SK-N-SH (cell line): ENCODE results near the gene FAM107B. TPM values are rescaled to one million over a fixed set of nuclear protein-coding genes. Genes with fewer than 3 reads are reported as not detected.
A peak's percentile ranks its signal among the peaks of the same experiment; 100 is the strongest.

Experiments
- CTCF ChIA-PET: fragments of 300-600, 350-600 bp; formaldehyde crosslinking; extraction: SDS; loops from one replicate; lab custom pipeline; 2021; lab: Yijun Ruan, JAX
- POLR2A ChIA-PET: fragments of 350-600 bp; sonication (Branson Sonifier 250); formaldehyde crosslinking; extraction: SDS; loops from one replicate; lab custom pipeline; 2020; ENCODE audit warnings: antibody characterized with exemption, inconsistent platforms; lab: Yijun Ruan, JAX
- DNase-seq: peaks from one replicate; pipeline ENCODE4 v3.0.0; 2012
- H2AFZ ChIP-seq: fragments of 200-600 bp; sonication (generic); 2 replicates; pipeline ENCODE4 v1.8.1; 2016; ENCODE audit warnings: antibody characterized with exemption, mild to moderate bottlenecking, low read depth
- H3F3A ChIP-seq: fragments of 200-600 bp; sonication (generic); replicated peaks from 2 replicates; pipeline ENCODE3; 2016; ENCODE audit warnings: antibody characterized with exemption, mild to moderate bottlenecking; ENCODE audit not compliant: insufficient read depth
- H3K27ac ChIP-seq, 2 experiments: fragments of 200-500 bp in 1 of 2; fragments of 200-600 bp in 1 of 2; sonication (Bioruptor generic) in 1 of 2; sonication (generic), shearing (Covaris generic) in 1 of 2; 2 replicates each; pipeline versions ENCODE4 v1.5.1 to v1.6.1; 2014 to 2016; ENCODE audit warnings: low read depth in 2 of 2, inconsistent platforms in 1 of 2, low read length in 1 of 2, mild to moderate bottlenecking in 1 of 2, mixed read lengths in 1 of 2
- H3K27me3 ChIP-seq: fragments of 200-600 bp; sonication (generic), shearing (Covaris generic); 2 replicates; pipeline ENCODE4 v1.6.1; 2016; ENCODE audit warnings: mixed run types; ENCODE audit not compliant: insufficient read depth
- H3K36me3 ChIP-seq, 2 experiments: fragments of 200-500 bp in 1 of 2; fragments of 200-600 bp in 1 of 2; sonication (Bioruptor generic) in 1 of 2; sonication (generic) in 1 of 2; replicated peaks in 1 of 2; 2 replicates each; pipeline versions ENCODE3 to v1.5.1; 2014 to 2016; ENCODE audit warnings: low read length in 1 of 2, mild to moderate bottlenecking in 1 of 2; ENCODE audit not compliant: insufficient read depth in 2 of 2, control insufficient read depth in 1 of 2
- H3K4me1 ChIP-seq, 2 experiments: fragments of 200-500 bp in 1 of 2; fragments of 200-600 bp in 1 of 2; sonication (Bioruptor generic) in 1 of 2; sonication (generic), shearing (Covaris generic) in 1 of 2; 2 replicates each; pipeline versions ENCODE4 v1.5.1 to v1.6.1; 2014 to 2016; ENCODE audit warnings: low read depth in 1 of 2, low read length in 1 of 2, mixed run types in 1 of 2; ENCODE audit not compliant: insufficient read depth in 2 of 2, control insufficient read depth in 1 of 2
- H3K4me2 ChIP-seq: fragments of 200-600 bp; sonication (generic), shearing (Covaris generic); 2 replicates; pipeline ENCODE4 v1.6.1; 2017; ENCODE audit warnings: mixed run types
- H3K4me3 ChIP-seq, 2 experiments: fragments of 200-500 bp in 1 of 2; fragments of 200-600 bp in 1 of 2; sonication (Bioruptor generic) in 1 of 2; sonication (generic), shearing (Covaris generic) in 1 of 2; 2 replicates each; pipeline versions ENCODE4 v1.5.1 to v1.8.1; 2014 to 2016; ENCODE audit warnings: low read depth in 2 of 2, inconsistent platforms in 1 of 2, low read length in 1 of 2, mild to moderate bottlenecking in 1 of 2, mixed read lengths in 1 of 2, moderate library complexity in 1 of 2
- H3K79me2 ChIP-seq: fragments of 200-600 bp; sonication (generic); 2 replicates; pipeline ENCODE4 v1.8.1; 2017; ENCODE audit warnings: mild to moderate bottlenecking; ENCODE audit not compliant: insufficient read depth
- H3K9ac ChIP-seq: fragments of 200-600 bp; sonication (generic); 2 replicates; pipeline ENCODE4 v1.6.1; 2017; ENCODE audit warnings: mixed run types
- H3K9me2 ChIP-seq: fragments of 200-600 bp; sonication (generic); 2 replicates; pipeline ENCODE4 v1.6.1; 2017; ENCODE audit warnings: mixed run types
- H3K9me3 ChIP-seq: fragments of 200-600 bp; sonication (generic); 2 replicates; pipeline ENCODE4 v1.6.1; 2017; ENCODE audit warnings: mixed run types, mild to moderate bottlenecking, moderate library complexity
- H4K20me1 ChIP-seq: fragments of 200-600 bp; sonication (generic); 2 replicates; pipeline ENCODE4 v1.6.1; 2017; ENCODE audit warnings: mild to moderate bottlenecking, mixed run types; ENCODE audit not compliant: insufficient read depth
- CHD2 ChIP-seq: fragments of 150-350 bp; IDR thresholded peaks from 2 replicates; pipeline ENCODE4 v1.6.1; 2018; ENCODE audit warnings: low read length; ENCODE audit not compliant: partially characterized antibody
- FOSL2 ChIP-seq: IDR thresholded peaks from 2 replicates; pipeline ENCODE4 v1.4.0; 2012; ENCODE audit warnings: low read depth, mild to moderate bottlenecking, moderate library complexity, borderline replicate concordance
- GATA2 ChIP-seq: sonication (generic); formaldehyde crosslinking; IDR thresholded peaks from 2 replicates; pipeline ENCODE4 v1.5.0; 2020; ENCODE audit warnings: mild to moderate bottlenecking, missing genetic modification reagents
- MXI1 ChIP-seq: IDR thresholded peaks from 2 replicates; pipeline ENCODE4 v1.6.1; 2012; ENCODE audit warnings: mild to moderate bottlenecking, low read depth, low read length, improper control_type of control experiment
- RCOR1 ChIP-seq: fragments of 150-350 bp; IDR thresholded peaks from 2 replicates; pipeline ENCODE4 v1.6.1; 2017; ENCODE audit warnings: antibody characterized with exemption, low read length
- REST ChIP-seq: IDR thresholded peaks from 2 replicates; pipeline ENCODE4 v1.6.1; 2012; ENCODE audit warnings: mild to moderate bottlenecking, low read depth, low read length, moderate library complexity
- SIN3A ChIP-seq: IDR thresholded peaks from 2 replicates; pipeline ENCODE4 v1.6.1; 2012; ENCODE audit warnings: low read depth, mild to moderate bottlenecking, low read length, moderate library complexity, borderline replicate concordance
- TAF1 ChIP-seq: IDR thresholded peaks from 2 replicates; pipeline ENCODE4 v1.6.1; 2012; ENCODE audit warnings: low read depth, mild to moderate bottlenecking, low read length, moderate library complexity, borderline replicate concordance
- TCF12 ChIP-seq: IDR thresholded peaks from 2 replicates; pipeline ENCODE4 v1.4.0; 2012
- USF2 ChIP-seq: fragments of 150-350 bp; IDR thresholded peaks from 2 replicates; pipeline ENCODE4 v1.6.1; 2017; ENCODE audit warnings: antibody characterized with exemption, low read length, low read depth, borderline replicate concordance
- WGBS: methylation state at CpG from one replicate; pipeline ENCODE4 v1.1.6; 2017; ENCODE audit warnings: low lambda C conversion rate; 5-methylcytosine and 5-hydroxymethylcytosine counted together
- polyA plus RNA-seq, 3 experiments: library from polyadenylated mRNA; depleted of rRNA; stranded (reverse); fragments of >200 nt; gene quantifications; 2 replicates each; pipeline ENCODE4 v1.2.3, GENCODE V29; 2012
- TF ChIP-seq, protein P1 (sequence below): IDR thresholded peaks from 2 replicates; pipeline ENCODE4; 2012

FAM107B gene
- polyA plus RNA-seq, 1 of the 3 experiments (the other 2 are of a cell fraction), result 1.0 TPM

GRCh38 chr10:14674376-14675050, 100.2 kb downstream of the FAM107B start:
- H3K27me3 ChIP-seq, result no peaks in the 10 kb centered on the region; the same call in 1 of the 2 replicates
- POLR2A ChIA-PET, result interaction anchor here (1.7 kb wide), 1 partner anchor 163 kb away, joined by 6 read pairs; the partner anchor contains the start of genes CDNF, HSPA14 and MSANTD7
- WGBS, result 72% methylated on average over 8 of the region's 8 CpGs
- H3K9me3 ChIP-seq, result no peaks in the 10 kb centered on the region
- no peak for DNase-seq
- no peaks in the 10 kb centered on the region for H3K79me2 ChIP-seq
- no peak overlapping the region for H3K4me3 ChIP-seq
- no peak overlapping the region for H3K9ac ChIP-seq
- H4K20me1 ChIP-seq, result no peaks in the 10 kb centered on the region
- CTCF ChIA-PET, result interaction anchor here (1.3 to 2.0 kb wide), 2 partner anchors 10 to 138 kb away, joined by 4 to 6 read pairs; no protein-coding TSS in a partner anchor
- H2AFZ ChIP-seq, result no peak overlapping the region
- H3K27ac ChIP-seq, result no peak overlapping the region
- no peak overlapping the region for H3K4me2 ChIP-seq
- no peaks in the 10 kb centered on the region for H3K9me2 ChIP-seq
- no peaks in the 10 kb centered on the region for H3F3A ChIP-seq
- TF ChIP-seq USF2, result no peak
- no peak for TF ChIP-seq TAF1
- TF ChIP-seq, all 33 proteins: peak for 0
- Histone ChIP-seq H3K4me1 (no peaks in the 10 kb centered on the region; a peak in 2 of 4 replicates), H3K36me3 (no peaks in the 10 kb centered on the region)

DNA sequence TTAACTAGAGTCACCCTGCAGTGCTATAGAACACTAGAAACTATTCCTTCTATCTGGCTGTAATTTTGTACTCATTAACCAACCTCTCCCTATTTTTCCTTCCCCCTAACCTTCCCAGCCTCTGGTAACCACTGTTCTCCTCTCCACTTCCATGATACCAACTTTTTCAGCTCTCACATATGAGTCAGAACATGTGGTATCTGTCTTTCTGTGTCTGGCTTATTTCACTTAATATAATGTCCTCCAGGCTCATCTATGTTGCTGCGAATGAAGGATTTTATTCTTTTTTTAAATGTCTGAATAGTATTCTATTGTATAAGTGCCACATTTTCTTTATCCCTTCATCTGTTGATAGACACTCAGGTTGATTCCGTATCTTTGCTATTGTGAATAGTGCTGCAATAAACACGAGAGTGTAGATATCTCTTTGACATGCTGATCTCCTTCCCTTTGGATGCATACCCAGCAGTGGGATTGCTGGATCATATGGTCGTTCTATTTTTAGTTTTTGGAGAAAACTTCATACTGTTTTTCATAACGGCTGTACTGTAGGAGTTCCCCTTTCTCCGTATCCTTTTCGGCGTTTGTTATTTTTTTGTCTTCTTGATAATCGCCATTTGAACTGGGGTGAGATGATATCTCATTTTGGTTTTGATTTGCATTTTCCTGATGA, 101.4 kb downstream of the FAM107B start:
- TF ChIP-seq TCF12 (peak; percentile 89), FOSL2 (peak; percentile 7; the same call in 1 of the 2 replicates), MXI1 (0 out of 2 replicates have a peak, but pooled peaks have one; percentile 35), CHD2 (peak; percentile 15), SIN3A (no peak), REST (no peak), RCOR1 (0 out of 2 replicates have a peak, but pooled peaks have one; percentile 8), GATA2 (CRISPR knock-in tag) (peak; percentile 90)
- TF ChIP-seq, protein P1, sequence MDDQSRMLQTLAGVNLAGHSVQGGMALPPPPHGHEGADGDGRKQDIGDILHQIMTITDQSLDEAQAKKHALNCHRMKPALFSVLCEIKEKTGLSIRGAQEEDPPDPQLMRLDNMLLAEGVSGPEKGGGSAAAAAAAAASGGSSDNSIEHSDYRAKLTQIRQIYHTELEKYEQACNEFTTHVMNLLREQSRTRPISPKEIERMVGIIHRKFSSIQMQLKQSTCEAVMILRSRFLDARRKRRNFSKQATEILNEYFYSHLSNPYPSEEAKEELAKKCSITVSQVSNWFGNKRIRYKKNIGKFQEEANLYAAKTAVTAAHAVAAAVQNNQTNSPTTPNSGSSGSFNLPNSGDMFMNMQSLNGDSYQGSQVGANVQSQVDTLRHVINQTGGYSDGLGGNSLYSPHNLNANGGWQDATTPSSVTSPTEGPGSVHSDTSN, result peak; percentile 59; the same call in 1 of the 2 replicates
- Histone ChIP-seq H3F3A (no peaks in the 10 kb centered on the region), H3K9me2 (no peaks in the 10 kb centered on the region), H3K4me2 (peak overlapping the region; percentile 65; the same call in 1 of the 2 replicates), H2AFZ (peak overlapping the region; percentile 65; the same call in 1 of the 2 replicates), H3K9me3 (no peaks in the 10 kb centered on the region), H4K20me1 (no peaks in the 10 kb centered on the region), H3K27me3 (no peaks in the 10 kb centered on the region; the same call in 1 of the 2 replicates), H3K36me3 (no peaks in the 10 kb centered on the region), H3K4me1 (no peaks in the 10 kb centered on the region; a peak in 2 of 4 replicates), H3K79me2 (no peaks in the 10 kb centered on the region), H3K4me3 (0 out of 4 replicates have a peak overlapping the region, but pooled peaks of 1 of the 2 experiments have one; percentile 29), H3K9ac (no peak overlapping the region), H3K27ac (peak overlapping the region in 1 of 2 experiments; percentile 35; a peak in 2 of 4 replicates)
- CTCF ChIA-PET, result no interaction called here
- POLR2A ChIA-PET, result interaction anchor here (1.7 kb wide), 1 partner anchor 165 kb away, joined by 6 read pairs; the partner anchor contains the start of genes CDNF, HSPA14 and MSANTD7
- DNase-seq, result peak; percentile 42
- WGBS, result 15% methylated on average over 9 of the region's 9 CpGs
